GM18867 (cell line): ENCODE measurements around the gene SLC6A3.
"Not testable (repeated sequence)": the region's sequence is repeated elsewhere in the genome, so short reads cannot be mapped to it uniquely, and the experiment has no call there.

ENCODE experiments used
- ATAC-seq: cut with Tn5 transposase; IDR thresholded peaks from one replicate; pipeline ENCODE4 v1.9.1; 2021; ENCODE audit warnings: mild to moderate bottlenecking, moderate library complexity; ENCODE audit not compliant: unreplicated experiment

Gene SLC6A3

GRCh38 chr5:1465117-1465516 lies 19.9 kb upstream of the SLC6A3 start:
- no peak for ATAC-seq

- ATAC-seq: no peak
Measured at GRCh38 chr5:1464511-1464910, 19.3 kb upstream of the SLC6A3 start.

GRCh38 chr5:1464096-1464446 lies 18.8 kb upstream of the SLC6A3 start:
- no peak for ATAC-seq

GRCh38 chr5:1463326-1464095 lies 18.3 kb upstream of the SLC6A3 start:
- no peak for ATAC-seq

- ATAC-seq: no peak
Measured at GRCh38 chr5:1462358-1462757, 17.1 kb upstream of the SLC6A3 start.

GRCh38 chr5:1461396-1461795 lies 16.2 kb upstream of the SLC6A3 start:
- no peak for ATAC-seq

- no peak for ATAC-seq
Measured at GRCh38 chr5:1460054-1460682, 14.9 kb upstream of the SLC6A3 start.

GRCh38 chr5:1459435-1459834 lies 14.2 kb upstream of the SLC6A3 start:
- ATAC-seq: not testable (repeated sequence)

- ATAC-seq: not testable (repeated sequence)
Measured at GRCh38 chr5:1456110-1456881, 11.1 kb upstream of the SLC6A3 start.

GRCh38 chr5:1453613-1454012 lies 8.4 kb upstream of the SLC6A3 start:
- ATAC-seq: no peak

- ATAC-seq: no peak
Measured at GRCh38 chr5:1449081-1449630, 3.9 kb upstream of the SLC6A3 start.

GRCh38 chr5:1448511-1449011 lies 3.3 kb upstream of the SLC6A3 start:
- ATAC-seq: no peak

- ATAC-seq: no peak
Measured at GRCh38 chr5:1447671-1448361, 2.6 kb upstream of the SLC6A3 start.

- ATAC-seq: no peak
Measured at GRCh38 chr5:1446602-1447343, 1.5 kb upstream of the SLC6A3 start.

- ATAC-seq: no peak
Measured at GRCh38 chr5:1445689-1446601, 705 bp upstream of the SLC6A3 start.

- ATAC-seq: no peak
Measured at GRCh38 chr5:1444361-1445189, 665 bp downstream of the SLC6A3 start.

GRCh38 chr5:1443991-1444360 lies 1.3 kb downstream of the SLC6A3 start:
- no peak for ATAC-seq

GRCh38 chr5:1443171-1443570 lies 2.1 kb downstream of the SLC6A3 start:
- no peak for ATAC-seq
